ENCODE results near the gene PMPCA. TPM values are rescaled to one million over a fixed set of nuclear protein-coding genes. Genes with fewer than 3 reads are reported as not detected.
A peak's percentile ranks its signal among the peaks of the same experiment; 100 is the strongest.

Gene PMPCA
- total RNA-seq, 2 experiments from 2014 or later, result 107 to 109 TPM

- ATAC-seq (ENCODE audit: poor library complexity), result peak; percentile 25
Measured at GRCh38 chr9:136455043-136456002, 44.9 kb downstream of the PMPCA start.

GRCh38 chr9:136456258-136456657 lies 45.8 kb downstream of the PMPCA start:
- CTCF ChIA-PET, result no interaction called here
- no peaks in the 10 kb centered on the region for H3K9me3 Mint-ChIP-seq
- H3K36me3 Mint-ChIP-seq (ENCODE audit: low read depth), result peaks cover 82% of the 10 kb centered on the region

More at GRCh38 chr9:136455043-136456002, 44.9 kb downstream of the PMPCA start:
- Histone ChIP-seq H3K36me3 (ENCODE audit: insufficient read depth, low read length) (peaks cover 86% of the 10 kb centered on the region), H3K4me1 (ENCODE audit: insufficient read depth, low read length) (no peaks in the 10 kb centered on the region), H3K27ac (ENCODE audit: low read depth in 1 of 2, low read length in 2 of 2) (no peak overlapping the region), H3K27me3 (ENCODE audit: control insufficient read depth in 1 of 2, insufficient read depth in 2 of 2, low read length in 2 of 2) (no peaks in the 10 kb centered on the region), H3K9me3 (ENCODE audit: control insufficient read depth in 1 of 2, insufficient read depth in 1 of 2, low read length in 2 of 2) (no peaks in the 10 kb centered on the region), H3K4me3 (ENCODE audit: low read length) (no peak overlapping the region)
- no peaks in the 10 kb centered on the region for H3K27me3 Mint-ChIP-seq
- no peaks in the 10 kb centered on the region for H3K4me1 Mint-ChIP-seq (ENCODE audit: low read depth)
- intact Hi-C loops (cut with DNase I, micrococcal nuclease), result loop anchor here in 1 of 2 experiments (2.0 kb wide), 1 partner anchor 21 kb away; no protein-coding TSS in a partner anchor
- peak overlapping the region; percentile 15 for H3K4me3 Mint-ChIP-seq
- ChIA-PET POLR2A (no interaction called here), CTCF (no interaction called here)
- no peaks in the 10 kb centered on the region for H3K9me3 Mint-ChIP-seq
- H3K36me3 Mint-ChIP-seq (ENCODE audit: low read depth), result peaks cover 84% of the 10 kb centered on the region
- H3K27ac Mint-ChIP-seq, result no peak overlapping the region
- TF ChIP-seq CTCF (IDR thresholded peaks at IDR 0.05), result no peak
- DNase-seq, result no peak

GRCh38 chr9:136457326-136457725 lies 46.9 kb downstream of the PMPCA start:
- no peak for DNase-seq
- Mint-ChIP-seq H3K36me3 (ENCODE audit: low read depth) (peaks cover 85% of the 10 kb centered on the region), H3K4me3 (no peak overlapping the region), H3K9me3 (no peaks in the 10 kb centered on the region), H3K27ac (no peak overlapping the region), H3K27me3 (no peaks in the 10 kb centered on the region), H3K4me1 (ENCODE audit: low read depth) (no peaks in the 10 kb centered on the region)
- H3K4me1 ChIP-seq (ENCODE audit: insufficient read depth, low read length), result no peaks in the 10 kb centered on the region
- CTCF ChIA-PET, result no interaction called here
- no peak for ATAC-seq (ENCODE audit: poor library complexity)
- TF ChIP-seq CTCF (IDR thresholded peaks at IDR 0.05), result no peak
- H3K27ac ChIP-seq (ENCODE audit: low read depth in 1 of 2, low read length in 2 of 2), result no peak overlapping the region
- H3K36me3 ChIP-seq (ENCODE audit: insufficient read depth, low read length), result peaks cover 89% of the 10 kb centered on the region
- H3K27me3 ChIP-seq (ENCODE audit: control insufficient read depth in 1 of 2, insufficient read depth in 2 of 2, low read length in 2 of 2), result no peaks in the 10 kb centered on the region
- intact Hi-C loops (cut with DNase I, micrococcal nuclease), result loop anchor here in 1 of 2 experiments (2.0 kb wide), 1 partner anchor 19 kb away; no protein-coding TSS in a partner anchor
- no peak overlapping the region for H3K4me3 ChIP-seq (ENCODE audit: low read length)
- H3K9me3 ChIP-seq (ENCODE audit: control insufficient read depth in 1 of 2, insufficient read depth in 1 of 2, low read length in 2 of 2), result no peaks in the 10 kb centered on the region
- POLR2A ChIA-PET, result no interaction called here

More at GRCh38 chr9:136456258-136456657, 45.8 kb downstream of the PMPCA start:
- Histone ChIP-seq H3K27ac (ENCODE audit: low read depth in 1 of 2, low read length in 2 of 2) (no peak overlapping the region), H3K36me3 (ENCODE audit: insufficient read depth, low read length) (peaks cover 86% of the 10 kb centered on the region), H3K9me3 (ENCODE audit: control insufficient read depth in 1 of 2, insufficient read depth in 1 of 2, low read length in 2 of 2) (no peaks in the 10 kb centered on the region), H3K27me3 (ENCODE audit: control insufficient read depth in 1 of 2, insufficient read depth in 2 of 2, low read length in 2 of 2) (no peaks in the 10 kb centered on the region), H3K4me1 (ENCODE audit: insufficient read depth, low read length) (no peaks in the 10 kb centered on the region), H3K4me3 (ENCODE audit: low read length) (no peak overlapping the region)
- DNase-seq (no peak), ATAC-seq (ENCODE audit: poor library complexity) (no peak)
- H3K4me3 Mint-ChIP-seq, result no peak overlapping the region
- no peak for TF ChIP-seq CTCF (IDR thresholded peaks at IDR 0.05)
- H3K27me3 Mint-ChIP-seq, result no peaks in the 10 kb centered on the region
- H3K27ac Mint-ChIP-seq, result no peak overlapping the region
- H3K4me1 Mint-ChIP-seq (ENCODE audit: low read depth), result no peaks in the 10 kb centered on the region
- POLR2A ChIA-PET, result no interaction called here
- intact Hi-C loops (cut with DNase I, micrococcal nuclease), result loop anchor here in 1 of 2 experiments (2.0 kb wide), 1 partner anchor 21 kb away; no protein-coding TSS in a partner anchor
